Right hindlimb (tissue), 1 donor: Measurements from ENCODE around the gene ASAP2.

ENCODE experiments used
- DNase-seq: peaks from one replicate; pipeline ENCODE4 v3.0.0-alpha.2; 2018

The ASAP2 gene

DNA sequence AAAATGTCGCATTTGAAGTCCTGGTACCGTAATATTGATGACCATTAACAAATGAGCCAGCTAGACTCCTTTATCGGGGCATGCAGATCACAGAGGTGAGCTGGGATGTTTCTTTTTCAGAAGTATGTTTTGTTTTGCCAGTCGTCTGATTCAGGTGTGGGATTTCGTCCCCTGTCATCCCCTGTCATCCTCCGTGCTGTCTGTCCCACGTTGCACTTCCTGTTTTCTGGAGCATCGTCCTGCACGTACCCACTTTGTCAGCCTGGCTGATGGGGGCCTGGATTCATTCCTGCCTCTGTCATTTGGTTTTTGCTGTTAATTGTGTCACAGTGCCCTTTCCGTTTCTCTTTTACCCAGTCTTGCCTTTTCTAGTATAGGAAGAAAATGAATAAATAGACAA, 72.8 kb downstream of the ASAP2 start:
- no peak for DNase-seq

- DNase-seq: no peak
These were observed 73.6 kb downstream of the ASAP2 start for GRCh38 chr2:9280224-9280623.

- DNase-seq: no peak
These were observed 74.5 kb downstream of the ASAP2 start for GRCh38 chr2:9281145-9281544.

GRCh38 chr2:9282128-9283112, 75.8 kb downstream of the ASAP2 start:
- DNase-seq: no peak

DNA sequence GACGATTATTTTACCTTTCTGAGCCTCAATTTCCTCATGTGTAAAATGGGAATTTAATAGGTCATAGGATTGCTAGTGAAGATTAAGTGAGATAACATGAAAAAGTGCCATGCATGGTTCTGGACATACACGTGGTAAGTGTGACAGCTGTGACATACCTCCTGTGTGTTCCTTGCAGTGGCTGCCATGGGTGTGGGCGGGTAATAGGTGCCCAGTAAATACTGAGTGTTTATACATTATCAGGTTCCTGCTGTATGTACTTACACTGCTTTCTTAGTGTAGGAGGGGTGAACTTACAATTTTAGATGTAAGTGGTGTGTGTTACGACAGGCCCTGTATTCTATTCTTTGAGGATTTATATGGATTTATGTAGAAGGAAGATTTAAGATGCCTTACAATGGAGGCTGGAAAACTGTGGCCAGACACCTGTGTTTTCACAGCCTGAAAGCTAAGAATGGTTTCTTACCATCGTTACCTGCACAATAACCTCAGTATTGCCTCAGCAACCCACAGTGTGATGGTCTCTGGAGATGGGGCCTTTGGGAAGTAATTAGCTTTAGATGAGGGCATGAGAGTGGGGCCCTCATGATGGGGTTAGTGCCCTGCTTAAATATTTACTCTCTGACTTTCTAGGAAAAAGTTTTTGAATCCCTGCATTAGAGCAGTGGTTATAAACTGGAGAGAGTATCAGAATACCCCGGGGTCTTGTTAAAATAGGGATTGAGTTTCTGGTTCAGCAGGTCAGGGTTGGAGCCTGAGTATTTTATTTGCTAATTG, 78.1 kb downstream of the ASAP2 start:
- DNase-seq: no peak

GRCh38 chr2:9285385-9285920, 78.8 kb downstream of the ASAP2 start:
- DNase-seq: no peak

DNA sequence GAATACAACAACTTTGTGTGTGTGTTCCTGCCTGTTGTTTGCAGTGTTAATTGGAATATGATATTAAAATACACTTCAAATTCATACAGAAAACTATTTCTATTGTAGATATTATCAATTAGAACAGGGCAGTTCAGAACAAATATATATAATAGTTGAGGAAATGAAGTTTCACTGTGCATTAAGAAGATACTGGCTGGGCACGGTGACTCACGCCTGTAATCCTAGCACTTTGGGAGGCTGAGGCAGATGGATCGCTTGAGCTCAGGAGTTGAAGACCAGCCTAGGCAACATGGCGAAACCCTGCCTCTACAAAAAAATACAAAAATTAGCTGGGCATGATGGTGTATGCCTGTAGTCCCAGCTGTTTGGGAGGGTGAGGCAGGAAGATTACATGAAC, 79.3 kb downstream of the ASAP2 start:
- no peak for DNase-seq

DNA sequence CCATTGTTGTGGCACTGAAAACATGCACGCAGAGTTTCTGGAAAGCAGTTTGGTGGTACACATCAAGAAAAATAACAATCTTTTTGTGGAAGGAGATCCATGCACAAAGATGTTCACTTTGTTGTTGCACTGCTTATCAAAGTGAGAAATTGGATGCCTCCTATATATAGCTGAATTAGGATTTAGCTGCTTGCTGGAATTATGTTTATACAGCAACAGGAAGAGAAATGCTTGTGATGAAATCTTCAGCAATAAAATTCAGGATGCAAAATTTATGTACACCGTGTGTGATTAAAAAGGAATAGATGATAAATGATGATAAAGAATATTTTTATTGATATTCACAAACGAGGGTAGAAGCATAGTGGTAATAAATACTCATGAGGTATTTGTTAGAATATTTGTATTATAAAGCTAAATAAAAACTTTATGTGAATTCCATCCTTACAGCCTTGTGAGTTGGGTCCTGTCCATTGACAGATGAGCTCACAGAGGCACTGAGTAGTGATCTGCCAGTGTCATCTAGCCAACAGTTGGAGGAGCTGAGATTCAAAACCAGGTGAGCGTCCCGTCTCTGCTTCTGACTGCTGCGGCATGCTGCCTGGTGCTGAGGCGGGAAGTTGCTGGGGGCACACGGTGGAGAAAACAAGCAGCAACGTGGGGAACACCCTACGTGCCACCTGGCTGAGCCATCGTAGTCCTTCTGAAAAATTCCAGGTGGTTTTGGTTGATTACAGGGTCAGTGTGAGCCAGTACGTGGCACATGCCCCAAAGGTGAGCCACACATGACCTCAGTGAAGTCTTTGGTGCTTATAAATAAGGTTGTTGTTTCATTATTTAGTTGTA, 80.2 kb downstream of the ASAP2 start:
- no peak for DNase-seq

- no peak for DNase-seq
These were observed 80.9 kb downstream of the ASAP2 start for GRCh38 chr2:9287400-9288045.

DNA sequence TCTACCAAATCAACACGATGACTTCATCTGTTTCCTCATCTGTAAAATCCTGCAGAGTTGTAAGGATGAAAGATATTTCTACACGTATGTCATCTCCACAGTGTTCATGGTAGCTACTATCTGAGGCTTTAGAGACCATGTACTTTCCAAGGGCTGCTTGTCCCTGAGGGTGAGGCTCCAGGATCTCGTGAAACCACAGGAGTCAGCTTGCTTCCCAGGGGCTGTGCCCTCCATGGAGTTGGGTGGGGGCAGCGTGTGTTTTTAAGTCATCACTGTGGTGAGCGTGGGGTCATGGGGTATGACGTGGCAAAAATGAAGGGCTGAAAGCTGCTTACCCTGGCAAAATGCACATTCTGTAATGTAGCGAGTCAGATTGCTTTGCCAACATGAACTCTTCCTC, 81.6 kb downstream of the ASAP2 start:
- no peak for DNase-seq

DNA sequence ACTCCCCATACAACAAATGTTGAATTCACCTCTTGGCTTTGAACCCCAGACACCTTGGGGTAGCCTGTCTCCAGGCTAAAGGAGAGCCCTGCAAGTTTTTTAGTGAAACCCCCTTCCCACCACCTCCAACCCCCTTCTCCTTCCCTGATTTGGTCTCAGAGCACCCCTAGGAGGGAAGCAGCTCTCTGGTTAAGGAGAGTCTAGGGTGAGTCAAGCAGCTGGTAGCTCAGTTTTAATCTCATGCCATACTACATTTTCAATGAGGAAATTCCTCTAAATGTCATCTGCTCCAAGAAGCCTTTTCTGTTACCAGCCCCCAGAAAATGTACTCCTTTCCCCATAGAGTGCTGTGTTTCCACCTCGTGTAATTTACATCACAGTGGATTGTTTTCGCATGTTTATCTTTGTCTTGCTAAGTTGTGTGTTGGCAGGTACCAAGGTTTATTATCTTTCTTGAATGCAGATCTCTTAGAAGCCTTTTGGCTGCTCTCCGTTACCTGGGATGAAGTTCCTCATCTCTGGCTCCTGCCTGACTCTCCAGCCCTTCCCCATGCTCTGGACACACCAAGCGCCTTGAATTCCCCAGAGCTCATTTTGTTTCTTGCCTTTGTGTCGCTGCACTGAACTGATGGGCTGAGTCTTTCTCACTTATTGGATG, 82.2 kb downstream of the ASAP2 start:
- no peak for DNase-seq

DNA sequence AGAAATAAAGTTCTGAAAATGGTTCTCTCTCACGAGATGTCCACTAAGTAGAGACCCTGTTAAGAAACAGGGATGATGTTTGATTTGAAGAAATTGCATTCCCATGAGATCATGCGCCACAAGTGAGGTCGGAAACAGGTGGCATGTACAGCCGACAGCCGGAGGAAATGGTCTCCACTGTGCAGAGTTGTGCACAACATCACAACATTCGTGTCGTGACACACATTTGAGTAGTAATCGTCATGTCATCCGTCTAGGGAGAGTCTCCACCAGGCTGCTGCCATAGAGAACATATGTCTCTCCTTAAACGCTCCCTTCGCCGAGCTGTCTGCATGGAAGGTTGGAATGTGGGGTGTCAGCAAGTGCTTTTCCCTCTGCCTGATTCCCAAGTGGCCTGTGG, 84.7 kb downstream of the ASAP2 start:
- no peak for DNase-seq

DNA sequence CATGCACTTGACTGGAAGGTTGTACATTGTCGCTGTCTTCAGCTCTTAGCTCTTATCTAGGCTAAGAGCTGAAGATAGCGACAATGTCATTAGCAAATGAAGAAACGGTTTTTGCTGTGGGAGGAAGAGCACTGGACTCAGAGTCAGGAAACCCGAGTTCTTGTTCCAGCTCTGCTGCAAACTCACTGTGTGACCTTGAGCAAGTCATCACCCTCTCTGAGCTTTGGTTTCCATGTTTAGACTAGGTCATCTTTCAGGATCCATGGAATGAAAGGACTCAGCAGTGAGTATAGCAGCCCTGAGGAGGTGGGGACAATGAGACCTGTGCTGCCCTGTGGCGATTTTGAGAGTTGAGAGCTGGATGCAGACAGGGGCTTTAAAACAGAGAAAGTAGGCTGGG, 85.3 kb downstream of the ASAP2 start:
- DNase-seq: no peak

DNA sequence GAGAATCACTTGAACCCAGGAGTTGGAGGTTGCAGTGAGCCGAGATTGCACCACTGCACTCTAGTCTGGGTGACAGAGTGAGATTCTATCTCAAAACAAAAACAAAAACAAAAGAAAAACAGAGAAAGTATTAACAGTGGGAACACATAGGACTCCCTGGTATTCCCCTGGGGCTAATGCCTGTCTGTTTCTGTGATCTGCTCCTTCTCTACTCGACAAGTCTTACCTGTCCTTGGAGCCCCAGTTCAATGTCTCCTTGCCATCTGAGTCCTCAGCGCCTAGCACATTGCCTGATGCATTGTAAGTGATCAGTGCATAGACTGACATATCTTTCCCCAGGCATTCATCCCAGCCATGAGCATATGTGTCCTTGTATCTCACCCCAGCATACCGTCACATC, 85.8 kb downstream of the ASAP2 start:
- no peak for DNase-seq

DNA sequence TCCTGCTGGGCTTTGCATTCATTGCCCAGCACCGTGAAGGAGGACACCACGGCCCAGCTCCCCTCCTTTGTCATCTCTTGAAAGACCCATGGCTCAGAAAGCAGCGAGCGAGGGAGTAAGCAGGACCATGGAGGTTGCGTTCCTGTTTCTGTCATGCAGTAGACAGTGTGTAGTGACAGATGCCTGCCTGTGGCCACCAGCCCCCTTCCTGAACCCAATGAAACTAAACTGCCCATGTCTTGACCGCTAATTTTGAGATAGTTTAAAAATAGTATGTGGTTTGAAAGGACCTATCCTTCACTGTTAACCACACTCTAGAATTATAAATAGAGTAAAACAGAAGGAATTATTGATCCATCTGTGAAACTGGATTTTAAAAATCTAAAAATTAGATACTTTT, 88.2 kb downstream of the ASAP2 start:
- no peak for DNase-seq

DNA sequence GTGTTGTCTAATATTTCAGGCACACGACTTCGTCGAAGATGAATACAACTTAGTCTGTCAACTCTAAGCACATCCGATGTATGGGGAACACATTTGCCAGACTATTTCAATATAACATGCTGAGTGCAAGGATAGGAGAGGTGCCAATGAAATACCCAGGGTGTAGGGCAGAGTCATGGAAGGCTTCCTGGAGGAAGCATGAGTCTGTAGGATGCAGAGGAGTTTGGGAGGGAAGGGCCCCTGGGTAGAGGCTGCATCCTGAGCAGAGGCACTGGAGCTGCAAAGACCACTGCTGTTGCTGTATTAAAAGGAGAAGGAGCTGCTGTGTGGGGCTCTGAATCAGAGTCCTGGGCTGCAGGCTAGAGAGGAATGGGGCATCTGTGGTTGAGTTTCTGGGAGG, 89.9 kb downstream of the ASAP2 start:
- DNase-seq: no peak

- no peak for DNase-seq
These were observed 90.5 kb downstream of the ASAP2 start for GRCh38 chr2:9297156-9297555.

- DNase-seq: no peak
These were observed 91.2 kb downstream of the ASAP2 start for GRCh38 chr2:9297807-9298206.

DNA sequence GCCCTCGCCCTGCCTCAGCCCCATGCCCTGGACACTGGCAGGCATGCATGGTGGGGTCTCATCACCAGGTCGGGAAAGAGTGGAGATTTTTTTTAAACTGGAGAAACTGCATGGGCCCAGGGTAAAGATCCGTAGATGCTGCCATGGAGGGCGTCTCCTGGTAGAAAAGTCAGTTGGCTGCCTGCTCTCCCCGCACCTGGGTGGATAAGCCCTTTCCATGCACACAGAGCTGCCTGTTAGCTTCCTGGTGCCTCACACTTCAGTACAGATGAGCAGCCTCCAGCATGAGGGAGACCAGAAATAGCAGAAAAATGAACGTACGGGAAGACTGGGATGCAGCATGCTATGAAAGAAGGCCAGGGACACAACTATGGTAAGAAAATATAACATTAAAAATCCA, 92.0 kb downstream of the ASAP2 start:
- no peak for DNase-seq

DNA sequence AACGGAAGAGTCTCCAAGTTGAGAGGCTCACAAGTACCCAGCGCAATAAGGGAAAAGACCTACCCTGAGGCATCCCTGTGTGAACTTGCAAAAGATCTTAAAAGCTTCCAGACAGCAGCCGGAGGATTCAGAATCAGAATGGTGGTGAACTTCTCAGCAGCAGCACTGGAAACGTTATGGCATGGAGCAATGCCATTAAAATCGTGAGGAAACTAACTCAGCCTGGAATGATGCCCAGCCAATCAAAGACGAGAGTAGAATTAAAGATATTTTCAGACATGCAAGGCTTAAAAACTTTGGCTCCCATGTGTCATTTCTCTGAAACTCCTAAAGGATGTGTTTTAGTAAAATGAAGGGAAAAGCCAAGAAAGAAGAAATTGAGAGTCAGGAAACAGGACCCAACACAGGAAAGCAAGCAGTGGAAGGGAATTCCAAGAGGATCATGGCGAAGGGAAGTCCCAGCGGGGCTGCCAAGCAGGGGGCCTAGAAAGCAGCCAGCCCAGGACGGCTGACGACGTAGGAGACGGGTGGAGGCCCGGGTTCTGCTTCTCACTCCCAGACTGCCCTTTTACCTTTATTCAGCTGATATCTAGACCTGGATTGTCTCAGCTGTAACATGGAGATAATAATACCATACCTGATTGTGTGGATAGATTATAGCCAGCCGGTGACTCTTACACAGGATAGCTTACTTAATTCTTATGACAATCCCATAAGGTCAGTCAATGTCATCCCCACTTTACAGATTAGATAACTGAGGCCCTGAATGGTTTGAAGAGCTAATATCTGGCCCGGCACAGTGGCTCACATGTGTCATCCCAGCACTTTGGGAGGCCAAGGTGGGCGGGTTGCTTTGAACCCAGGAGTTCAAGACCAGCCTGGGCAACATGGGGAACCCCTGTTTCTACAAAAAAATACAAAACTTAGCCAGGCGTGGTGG, 92.8 kb downstream of the ASAP2 start:
- DNase-seq: no peak

- DNase-seq: no peak
These were observed 93.6 kb downstream of the ASAP2 start for GRCh38 chr2:9300214-9300613.
